SU-DHL-6 (cell line): Measurements from ENCODE around the gene LRRC7.

Experiments used
- H2AFZ ChIP-seq: fragments of 200-600 bp; sonication (generic); 2 replicates; pipeline ENCODE4 v1.6.1; 2014; ENCODE audit warnings: low read depth, mild to moderate bottlenecking, moderate library complexity, mixed read lengths, antibody characterized with exemption, low read length; ENCODE audit not compliant: severe bottlenecking
- H3F3A ChIP-seq: fragments of 200-600 bp; shearing (Covaris generic); 2 replicates; pipeline ENCODE4 v1.6.0; 2016; ENCODE audit warnings: antibody characterized with exemption, mild to moderate bottlenecking; ENCODE audit not compliant: insufficient read depth
- H3K27ac ChIP-seq: fragments of 200-600 bp; sonication (generic); 2 replicates; pipeline ENCODE4 v1.5.1; 2016; ENCODE audit warnings: low read depth, mild to moderate bottlenecking, low read length, moderate library complexity, mixed read lengths
- H3K27me3 ChIP-seq: fragments of 200-600 bp; sonication (generic), shearing (Covaris generic); 2 replicates; pipeline ENCODE4 v1.6.0; 2014; ENCODE audit warnings: mild to moderate bottlenecking, low read length
- H3K36me3 ChIP-seq: fragments of 200-600 bp; sonication (generic); 2 replicates; pipeline ENCODE4 v1.6.1; 2014; ENCODE audit warnings: mild to moderate bottlenecking, low read length, mixed read lengths
- H3K4me2 ChIP-seq: fragments of 300-600, 200-600 bp; shearing (Covaris generic), sonication (generic); 2 replicates; pipeline ENCODE4 v1.6.0; 2014; ENCODE audit warnings: low read length, low read depth, mild to moderate bottlenecking; ENCODE audit not compliant: poor library complexity, severe bottlenecking
- H3K4me3 ChIP-seq: fragments of 200-600 bp; sonication (generic); 2 replicates; pipeline ENCODE4 v1.5.1; 2014; ENCODE audit warnings: antibody characterized with exemption, low read length, mild to moderate bottlenecking, mixed read lengths; ENCODE audit not compliant: insufficient read depth, poor library complexity, severe bottlenecking
- H3K79me2 ChIP-seq: fragments of 200-600 bp; sonication (generic); 2 replicates; pipeline ENCODE4 v1.6.1; 2014; ENCODE audit warnings: mild to moderate bottlenecking, low read length, moderate library complexity; ENCODE audit not compliant: insufficient read depth
- H3K9ac ChIP-seq: fragments of 200-600 bp; sonication (generic); 2 replicates; pipeline ENCODE4 v1.7.0; 2014; ENCODE audit warnings: mild to moderate bottlenecking, low read length
- H3K9me2 ChIP-seq: fragments of 200-600 bp; sonication (generic); replicated peaks from 2 replicates; pipeline ENCODE4 v1.6.1; 2014; ENCODE audit warnings: low read length; ENCODE audit not compliant: insufficient read depth
- H3K9me3 ChIP-seq: fragments of 200-600 bp; sonication (generic); 2 replicates; pipeline ENCODE4 v1.6.1; 2014; ENCODE audit warnings: low read length, mixed read lengths; ENCODE audit not compliant: insufficient read depth
- H4K20me1 ChIP-seq: fragments of 200-600 bp; sonication (generic); 2 replicates; pipeline ENCODE4 v1.6.1; 2014; ENCODE audit warnings: low read depth, mild to moderate bottlenecking, antibody characterized with exemption, low read length, moderate library complexity, mixed read lengths
- CTCF ChIP-seq: fragments of 200-600 bp; sonication (generic); IDR thresholded peaks from one replicate; pipeline ENCODE4 v1.5.1; 2017; ENCODE audit warnings: antibody characterized with exemption, mild to moderate bottlenecking, low read length, moderate library complexity; ENCODE audit not compliant: insufficient read depth, poor library complexity, severe bottlenecking
- EZH2phosphoT487 ChIP-seq: fragments of 200-600 bp; sonication (generic), shearing (Covaris generic); conservative IDR thresholded peaks from 2 replicates; pipeline ENCODE4 v1.6.1; 2018; ENCODE audit warnings: mild to moderate bottlenecking, antibody characterized with exemption, low read length, moderate library complexity, mixed read lengths

LRRC7 gene

DNA sequence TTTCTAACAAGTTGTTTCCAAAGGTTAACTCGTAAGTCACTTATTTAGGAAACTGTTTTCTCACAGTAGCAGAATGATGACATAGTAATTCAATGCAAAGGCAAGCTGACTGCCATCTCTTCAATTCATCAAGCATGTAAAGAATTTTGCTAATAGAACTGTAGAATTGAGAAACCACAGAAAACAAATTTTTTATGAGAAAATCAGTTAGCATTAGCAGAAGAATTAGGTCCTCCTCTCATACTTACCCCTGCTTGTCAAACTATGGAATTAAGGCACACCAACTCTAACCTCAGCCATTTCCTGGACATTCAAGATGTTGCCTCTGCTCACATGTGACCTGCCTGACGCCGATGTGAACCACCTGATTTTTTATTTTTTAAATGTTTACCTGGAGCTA is 522.4 kb downstream of the LRRC7 start:
- no peaks in the 10 kb centered on the region for H3K27me3 ChIP-seq
- H3K79me2 ChIP-seq: no peaks in the 10 kb centered on the region
- H3K4me3 ChIP-seq: no peak overlapping the region
- H3K9me3 ChIP-seq: no peaks in the 10 kb centered on the region
- H4K20me1 ChIP-seq: no peaks in the 10 kb centered on the region
- TF ChIP-seq EZH2phosphoT487: no peak
- no peak for TF ChIP-seq CTCF
- H3F3A ChIP-seq: no peaks in the 10 kb centered on the region
- H3K36me3 ChIP-seq: no peaks in the 10 kb centered on the region
- no peak overlapping the region for H3K9ac ChIP-seq
- no peak overlapping the region for H2AFZ ChIP-seq
- H3K9me2 ChIP-seq: no peaks in the 10 kb centered on the region
- no peak overlapping the region for H3K4me2 ChIP-seq
- no peak overlapping the region for H3K27ac ChIP-seq

- Histone ChIP-seq H3F3A (no peaks in the 10 kb centered on the region), H2AFZ (no peak overlapping the region), H3K9me2 (no peaks in the 10 kb centered on the region), H3K36me3 (no peaks in the 10 kb centered on the region), H3K9me3 (no peaks in the 10 kb centered on the region), H3K79me2 (no peaks in the 10 kb centered on the region), H3K4me3 (no peak overlapping the region), H4K20me1 (no peaks in the 10 kb centered on the region), H3K27ac (no peak overlapping the region), H3K27me3 (no peaks in the 10 kb centered on the region), H3K4me2 (no peak overlapping the region), H3K9ac (no peak overlapping the region)
- TF ChIP-seq EZH2phosphoT487 (no peak), CTCF (no peak)
Observed at GRCh38 chr1:70090875-70091274, 523.2 kb downstream of the LRRC7 start.

- TF ChIP-seq CTCF: no peak
- no peak for TF ChIP-seq EZH2phosphoT487
- Histone ChIP-seq H4K20me1 (no peaks in the 10 kb centered on the region), H3K27ac (no peak overlapping the region), H3K9me3 (no peaks in the 10 kb centered on the region), H3K4me3 (no peak overlapping the region), H3K27me3 (no peaks in the 10 kb centered on the region), H3K79me2 (no peaks in the 10 kb centered on the region), H2AFZ (no peak overlapping the region), H3K36me3 (no peaks in the 10 kb centered on the region), H3F3A (no peaks in the 10 kb centered on the region), H3K4me2 (no peak overlapping the region), H3K9me2 (no peaks in the 10 kb centered on the region), H3K9ac (no peak overlapping the region)
Observed at GRCh38 chr1:70091811-70092210, 524.1 kb downstream of the LRRC7 start.

GRCh38 chr1:70092526-70092925 is 524.8 kb downstream of the LRRC7 start:
- H3K9ac ChIP-seq: no peak overlapping the region
- no peaks in the 10 kb centered on the region for H3F3A ChIP-seq
- no peak overlapping the region for H3K4me3 ChIP-seq
- H3K27ac ChIP-seq: no peak overlapping the region
- H3K36me3 ChIP-seq: no peaks in the 10 kb centered on the region
- no peaks in the 10 kb centered on the region for H3K9me3 ChIP-seq
- no peaks in the 10 kb centered on the region for H3K27me3 ChIP-seq
- no peak for TF ChIP-seq EZH2phosphoT487
- TF ChIP-seq CTCF: no peak
- no peaks in the 10 kb centered on the region for H3K79me2 ChIP-seq
- H2AFZ ChIP-seq: no peak overlapping the region
- no peak overlapping the region for H3K4me2 ChIP-seq
- H3K9me2 ChIP-seq: no peaks in the 10 kb centered on the region
- H4K20me1 ChIP-seq: no peaks in the 10 kb centered on the region
